Hepatocyte (in vitro differentiated cells): ENCODE measurements around the gene TBX5. TPM values are rescaled to one million over a fixed set of nuclear protein-coding genes. Genes with fewer than 3 reads are reported as not detected.

Source experiments
- DNase-seq: peaks from one replicate; pipeline ENCODE4 v3.0.0-alpha.2; 2016; ENCODE audit warnings: low spot score
- H2AFZ ChIP-seq: fragments of 200-600 bp; sonication (generic); 2 replicates; pipeline ENCODE4 v1.6.0; 2016; ENCODE audit warnings: antibody characterized with exemption, mild to moderate bottlenecking
- H3K27ac ChIP-seq: fragments of 200-600 bp; sonication (generic); 2 replicates; pipeline ENCODE4 v1.5.1; 2016; ENCODE audit warnings: mild to moderate bottlenecking
- H3K27me3 ChIP-seq: fragments of 200-600 bp; sonication (generic); 2 replicates; pipeline ENCODE4 v1.6.1; 2016
- H3K36me3 ChIP-seq: fragments of 200-600 bp; sonication (generic); replicated peaks from 2 replicates; pipeline ENCODE4 v1.5.1; 2016; ENCODE audit warnings: low read depth; ENCODE audit not compliant: insufficient read depth
- H3K4me1 ChIP-seq: fragments of 200-600 bp; sonication (generic); 2 replicates; pipeline ENCODE4 v1.5.1; 2016; ENCODE audit warnings: mild to moderate bottlenecking, moderate library complexity; ENCODE audit not compliant: insufficient read depth
- H3K4me2 ChIP-seq: fragments of 200-600 bp; sonication (generic); 2 replicates; pipeline ENCODE4 v1.6.0; 2016
- H3K4me3 ChIP-seq: fragments of 200-600 bp; sonication (generic); 2 replicates; pipeline ENCODE4 v1.5.1; 2016; ENCODE audit warnings: mild to moderate bottlenecking
- H3K79me2 ChIP-seq: fragments of 200-600 bp; sonication (generic); 2 replicates; pipeline ENCODE4 v1.6.0; 2017; ENCODE audit warnings: mild to moderate bottlenecking
- H3K9me2 ChIP-seq: fragments of 200-600 bp; sonication (generic); replicated peaks from 2 replicates; pipeline ENCODE4 v1.6.0; 2017; ENCODE audit warnings: mild to moderate bottlenecking; ENCODE audit not compliant: insufficient read depth
- H3K9me3 ChIP-seq: fragments of 200-600 bp; sonication (generic); 2 replicates; pipeline ENCODE4 v1.5.1; 2016; ENCODE audit warnings: low read depth, mild to moderate bottlenecking
- H4K20me1 ChIP-seq: fragments of 200-600 bp; sonication (generic); 2 replicates; pipeline ENCODE4 v1.6.0; 2016; ENCODE audit warnings: mild to moderate bottlenecking; ENCODE audit not compliant: insufficient read depth, poor library complexity, severe bottlenecking
- EZH2 ChIP-seq: fragments of 200-600 bp; sonication (generic); IDR thresholded peaks from 2 replicates; pipeline ENCODE4 v1.6.1; 2016; ENCODE audit warnings: antibody characterized with exemption, mild to moderate bottlenecking, borderline replicate concordance
- EZH2phosphoT487 ChIP-seq: fragments of 200-600 bp; sonication (generic); IDR thresholded peaks from one replicate; pipeline ENCODE4 v1.6.1; 2018; ENCODE audit warnings: antibody characterized with exemption, mild to moderate bottlenecking, low read depth, moderate library complexity; ENCODE audit not compliant: unreplicated experiment, severe bottlenecking
- WGBS: methylation state at CpG from one replicate; pipeline ENCODE4 v1.1.6; 2016; ENCODE audit warnings: low lambda C conversion rate; ENCODE audit errors: missing lambda C conversion rate; 5-methylcytosine and 5-hydroxymethylcytosine counted together
- polyA plus RNA-seq: library from polyadenylated mRNA; unstranded; fragments of >200 nt; fragmentation: Nextera tagmentation; extraction: Ambion mirVana; gene quantifications from 2 replicates; pipeline ENCODE4 v1.2.1, GENCODE V29; 2016
- total RNA-seq: library from RNA; depleted of rRNA; stranded (reverse); fragments of >200 nt; gene quantifications from 2 replicates; pipeline ENCODE4 v1.2.3, GENCODE V29; 2014
- TF ChIP-seq, protein P1 (sequence below): fragments of 200-600 bp; sonication (generic); IDR thresholded peaks from 2 replicates; pipeline ENCODE4 v1.5.1; 2016; ENCODE audit warnings: antibody characterized with exemption, mild to moderate bottlenecking; ENCODE audit not compliant: poor library complexity

TBX5 gene
- total and polyA plus RNA-seq, 2 experiments from 2014 or later, result 10.8 to 12.3 TPM

- H3K4me1 ChIP-seq, result no peaks in the 10 kb centered on the region
- WGBS, result 82% methylated on average over 9 of the region's 9 CpGs
These were observed 85.8 kb downstream of the TBX5 start for GRCh38 chr12:114320101-114320500.

GRCh38 chr12:114319422-114319821, 86.5 kb downstream of the TBX5 start:
- 64% methylated on average over 11 of the region's 11 CpGs for WGBS
- H3K9me2 ChIP-seq, result no peaks in the 10 kb centered on the region
- no peaks in the 10 kb centered on the region for H3K9me3 ChIP-seq
- no peak overlapping the region for H3K27ac ChIP-seq
- TF ChIP-seq EZH2, result no peak
- TF ChIP-seq, protein P1, sequence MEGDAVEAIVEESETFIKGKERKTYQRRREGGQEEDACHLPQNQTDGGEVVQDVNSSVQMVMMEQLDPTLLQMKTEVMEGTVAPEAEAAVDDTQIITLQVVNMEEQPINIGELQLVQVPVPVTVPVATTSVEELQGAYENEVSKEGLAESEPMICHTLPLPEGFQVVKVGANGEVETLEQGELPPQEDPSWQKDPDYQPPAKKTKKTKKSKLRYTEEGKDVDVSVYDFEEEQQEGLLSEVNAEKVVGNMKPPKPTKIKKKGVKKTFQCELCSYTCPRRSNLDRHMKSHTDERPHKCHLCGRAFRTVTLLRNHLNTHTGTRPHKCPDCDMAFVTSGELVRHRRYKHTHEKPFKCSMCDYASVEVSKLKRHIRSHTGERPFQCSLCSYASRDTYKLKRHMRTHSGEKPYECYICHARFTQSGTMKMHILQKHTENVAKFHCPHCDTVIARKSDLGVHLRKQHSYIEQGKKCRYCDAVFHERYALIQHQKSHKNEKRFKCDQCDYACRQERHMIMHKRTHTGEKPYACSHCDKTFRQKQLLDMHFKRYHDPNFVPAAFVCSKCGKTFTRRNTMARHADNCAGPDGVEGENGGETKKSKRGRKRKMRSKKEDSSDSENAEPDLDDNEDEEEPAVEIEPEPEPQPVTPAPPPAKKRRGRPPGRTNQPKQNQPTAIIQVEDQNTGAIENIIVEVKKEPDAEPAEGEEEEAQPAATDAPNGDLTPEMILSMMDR, result no peak
- TF ChIP-seq EZH2phosphoT487, result no peak
- H3K27me3 ChIP-seq, result no peaks in the 10 kb centered on the region
- H3K79me2 ChIP-seq, result no peaks in the 10 kb centered on the region
- no peaks in the 10 kb centered on the region for H4K20me1 ChIP-seq
- no peak overlapping the region for H3K4me2 ChIP-seq
- no peaks in the 10 kb centered on the region for H3K4me1 ChIP-seq
- H2AFZ ChIP-seq, result no peak overlapping the region
- H3K4me3 ChIP-seq, result no peak overlapping the region
- no peak for DNase-seq
- no peaks in the 10 kb centered on the region for H3K36me3 ChIP-seq

More at GRCh38 chr12:114320101-114320500, 85.8 kb downstream of the TBX5 start:
- DNase-seq, result no peak
- TF ChIP-seq, protein P1, result no peak
- H3K79me2 ChIP-seq, result no peaks in the 10 kb centered on the region
- H4K20me1 ChIP-seq, result no peaks in the 10 kb centered on the region
- no peak overlapping the region for H3K4me2 ChIP-seq
- no peak overlapping the region for H2AFZ ChIP-seq
- no peaks in the 10 kb centered on the region for H3K27me3 ChIP-seq
- no peak overlapping the region for H3K27ac ChIP-seq
- H3K4me3 ChIP-seq, result no peak overlapping the region
- no peaks in the 10 kb centered on the region for H3K36me3 ChIP-seq
- no peaks in the 10 kb centered on the region for H3K9me2 ChIP-seq
- no peaks in the 10 kb centered on the region for H3K9me3 ChIP-seq

DNA sequence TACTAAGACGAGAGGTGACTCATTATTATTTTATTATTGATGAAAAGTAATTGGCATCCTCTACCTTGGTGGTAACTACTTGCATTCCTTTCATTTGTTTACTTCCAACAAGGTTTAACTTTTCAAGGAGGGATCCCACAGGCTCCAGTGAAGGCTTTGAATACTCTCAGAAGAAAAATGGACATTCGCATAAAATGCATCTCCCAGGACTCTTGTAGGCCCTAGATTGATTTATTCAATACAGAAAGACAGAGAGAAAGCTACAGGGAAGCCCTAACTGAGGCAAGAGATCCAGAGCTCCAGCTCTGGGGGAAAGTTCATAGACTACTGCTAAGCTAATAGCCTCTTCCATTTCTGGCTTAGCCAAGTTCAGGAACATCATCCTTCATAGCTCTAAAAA, 87.0 kb downstream of the TBX5 start:
- no peak overlapping the region for H3K27ac ChIP-seq
- H3K4me1 ChIP-seq, result no peaks in the 10 kb centered on the region
- TF ChIP-seq EZH2, result no peak
- TF ChIP-seq, protein P1, result no peak
- no peak for TF ChIP-seq EZH2phosphoT487
- H3K36me3 ChIP-seq, result no peaks in the 10 kb centered on the region
- H3K4me2 ChIP-seq, result no peak overlapping the region
- no peak overlapping the region for H3K4me3 ChIP-seq
- no peaks in the 10 kb centered on the region for H4K20me1 ChIP-seq
- H3K9me2 ChIP-seq, result no peaks in the 10 kb centered on the region
- DNase-seq, result no peak
- no peak overlapping the region for H2AFZ ChIP-seq
- no peaks in the 10 kb centered on the region for H3K79me2 ChIP-seq
- no peaks in the 10 kb centered on the region for H3K27me3 ChIP-seq
- H3K9me3 ChIP-seq, result no peaks in the 10 kb centered on the region
- 86% methylated on average over 2 of the region's 2 CpGs for WGBS

- Histone ChIP-seq H3K4me3 (no peak overlapping the region), H3K79me2 (no peaks in the 10 kb centered on the region), H3K27ac (no peak overlapping the region), H3K9me3 (no peaks in the 10 kb centered on the region), H3K36me3 (no peaks in the 10 kb centered on the region), H4K20me1 (no peaks in the 10 kb centered on the region), H3K4me2 (no peak overlapping the region), H3K27me3 (no peaks in the 10 kb centered on the region), H2AFZ (no peak overlapping the region), H3K9me2 (no peaks in the 10 kb centered on the region), H3K4me1 (no peaks in the 10 kb centered on the region)
- 70% methylated on average over 5 of the region's 5 CpGs for WGBS
- TF ChIP-seq, protein P1, result no peak
- TF ChIP-seq EZH2phosphoT487 (no peak), EZH2 (no peak)
- no peak for DNase-seq
These were observed 89.9 kb downstream of the TBX5 start for GRCh38 chr12:114316076-114316475.
